ENCODE results near the gene LAMC2.
"Not testable (repeated sequence)": the region's sequence is repeated elsewhere in the genome, so short reads cannot be mapped to it uniquely, and the experiment has no call there.

LAMC2 gene

DNA sequence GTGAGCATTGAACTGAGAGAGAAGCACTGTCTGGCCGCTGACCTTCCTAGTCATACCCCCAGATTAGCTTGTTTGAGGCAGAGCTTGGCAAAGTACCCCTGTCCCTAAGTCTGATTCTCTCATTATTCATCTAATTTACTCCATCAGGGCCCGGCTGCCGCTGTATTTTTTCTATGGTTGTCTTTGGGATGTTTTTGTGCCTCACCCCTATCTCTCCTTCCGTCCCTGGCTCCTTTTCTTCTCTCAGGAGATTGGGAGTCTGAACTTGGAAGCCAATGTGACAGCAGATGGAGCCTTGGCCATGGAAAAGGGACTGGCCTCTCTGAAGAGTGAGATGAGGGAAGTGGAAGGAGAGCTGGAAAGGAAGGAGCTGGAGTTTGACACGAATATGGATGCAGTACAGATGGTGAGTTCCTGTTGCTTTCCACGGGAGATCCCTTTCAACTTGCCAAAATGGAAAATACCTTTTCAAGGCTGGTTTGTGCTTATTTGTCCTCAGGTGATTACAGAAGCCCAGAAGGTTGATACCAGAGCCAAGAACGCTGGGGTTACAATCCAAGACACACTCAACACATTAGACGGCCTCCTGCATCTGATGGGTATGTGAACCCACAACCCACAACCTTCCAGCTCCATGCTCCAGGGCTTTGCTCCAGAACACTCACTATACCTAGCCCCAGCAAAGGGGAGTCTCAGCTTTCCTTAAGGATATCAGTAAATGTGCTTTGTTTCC, 53.9 kb downstream of the LAMC2 start:
- no peak for DNase-seq

DNA sequence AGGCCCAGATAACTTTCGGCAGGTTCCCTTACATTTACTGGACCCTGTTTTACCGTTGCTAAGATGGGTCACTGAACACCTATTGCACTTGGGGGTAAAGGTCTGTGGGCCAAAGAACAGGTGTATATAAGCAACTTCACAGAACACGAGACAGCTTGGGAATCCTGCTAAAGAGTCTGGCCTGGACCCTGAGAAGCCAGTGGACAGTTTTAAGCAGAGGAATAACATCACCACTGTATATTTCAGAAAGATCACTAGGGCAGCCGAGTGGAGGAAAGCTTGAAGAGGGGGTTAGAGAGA, 54.4 kb downstream of the LAMC2 start:
- DNase-seq = no peak

GRCh38 chr1:183240853-183241252, 54.8 kb downstream of the LAMC2 start:
- not testable (repeated sequence) for DNase-seq

DNA sequence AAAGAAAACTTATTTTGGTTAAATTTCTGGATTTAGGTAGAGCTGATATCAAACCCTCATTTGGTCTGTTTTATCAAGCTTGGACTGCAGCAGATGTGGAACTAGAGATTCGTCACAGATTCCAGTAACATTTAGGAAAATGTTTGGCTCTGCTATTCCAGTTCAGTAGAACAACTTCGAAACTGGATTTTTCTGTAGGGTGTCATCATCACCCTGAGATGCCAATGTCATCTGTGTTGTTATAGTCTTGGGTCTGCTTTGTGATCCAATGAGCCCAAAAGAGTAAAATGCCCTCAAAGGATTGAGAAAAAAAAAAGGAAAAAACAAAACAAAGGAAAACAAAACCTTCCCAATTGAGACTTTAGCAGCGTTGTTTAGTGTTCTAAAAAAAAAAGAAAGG, 55.4 kb downstream of the LAMC2 start:
- no peak for DNase-seq

DNA sequence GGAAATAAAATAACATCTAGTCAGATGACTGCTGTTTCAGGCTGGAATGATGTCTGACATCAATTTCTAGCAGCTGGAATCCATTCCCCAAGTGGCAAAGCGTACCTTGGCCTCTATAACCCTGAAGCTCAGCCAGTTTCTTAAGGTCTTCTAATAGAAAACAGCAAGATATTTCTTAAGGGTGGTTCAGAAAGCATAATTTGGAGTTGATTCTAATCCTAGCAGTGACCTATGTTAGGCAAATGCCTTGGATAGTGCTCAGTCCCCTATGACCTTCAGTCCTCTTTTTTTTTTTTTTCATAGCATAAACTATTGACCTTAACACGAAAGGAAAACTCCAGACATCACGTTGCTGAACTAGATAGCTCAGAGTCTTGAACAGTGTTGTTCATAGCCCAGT, 56.5 kb downstream of the LAMC2 start:
- DNase-seq = no peak

GRCh38 chr1:183243161-183244050, 57.3 kb downstream of the LAMC2 start:
- peak; percentile 61 to 69 (median 63) for DNase-seq

GRCh38 chr1:183244466-183244865, 58.4 kb downstream of the LAMC2 start:
- peak; percentile 27 to 37 (median 34) for DNase-seq

DNA sequence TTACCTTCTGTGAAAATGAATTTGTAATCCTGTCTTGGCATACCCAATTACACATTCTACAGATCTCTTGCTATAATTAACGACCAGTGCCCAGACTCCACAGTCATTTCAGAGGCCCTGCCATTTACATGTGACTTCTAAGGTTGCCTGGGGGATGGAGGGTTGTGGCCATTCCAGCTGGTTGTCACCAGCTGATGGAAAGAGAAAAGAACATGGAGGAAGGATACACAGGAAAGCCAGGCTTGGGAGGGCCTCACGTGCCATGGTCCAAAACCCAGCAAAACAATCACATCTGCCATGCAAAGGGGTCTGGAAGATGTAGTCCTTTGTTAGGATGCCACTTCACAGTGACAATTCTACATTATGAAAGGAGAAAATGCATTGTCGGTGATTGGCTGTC, 59.3 kb downstream of the LAMC2 start:
- no peak for DNase-seq

DNA sequence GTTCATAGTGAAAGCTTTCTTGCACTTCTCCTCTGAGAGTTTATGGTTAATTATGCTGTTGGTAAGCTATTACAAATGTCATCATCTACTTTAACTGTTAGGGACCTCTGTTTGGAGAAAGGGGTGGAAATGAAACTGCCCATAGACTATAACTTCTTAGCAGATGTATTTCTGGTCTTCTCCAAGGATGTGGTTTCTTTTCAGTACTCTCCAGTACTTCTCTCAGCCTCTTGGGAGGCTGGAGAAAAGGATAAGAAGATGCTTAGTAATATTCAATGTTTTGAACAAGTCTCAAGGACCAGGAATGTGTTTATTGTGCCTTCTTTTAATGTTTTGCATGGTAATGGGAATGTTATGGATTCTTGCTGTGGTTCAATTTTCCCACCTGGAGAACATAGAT, 60.4 kb downstream of the LAMC2 start:
- DNase-seq = no peak

DNA sequence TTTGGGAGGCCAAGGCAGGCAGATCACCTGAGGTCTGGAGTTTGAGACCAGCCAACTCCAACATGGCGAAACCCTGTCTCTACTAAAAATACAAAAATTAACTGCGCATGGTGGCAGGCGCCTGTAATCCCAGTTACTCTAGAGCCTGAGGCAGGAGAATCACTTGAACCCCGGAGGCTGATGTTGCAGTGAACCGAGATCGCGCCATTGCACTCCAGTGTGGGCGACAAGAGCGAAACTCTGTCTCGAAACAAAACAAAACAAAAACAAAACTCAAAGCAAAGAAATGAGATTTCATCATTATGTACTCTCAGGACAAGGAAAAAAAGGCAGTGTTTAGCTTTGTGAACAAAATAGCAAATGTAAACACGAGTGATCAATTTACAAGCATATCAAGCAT, 61.0 kb downstream of the LAMC2 start:
- no peak for DNase-seq

DNA sequence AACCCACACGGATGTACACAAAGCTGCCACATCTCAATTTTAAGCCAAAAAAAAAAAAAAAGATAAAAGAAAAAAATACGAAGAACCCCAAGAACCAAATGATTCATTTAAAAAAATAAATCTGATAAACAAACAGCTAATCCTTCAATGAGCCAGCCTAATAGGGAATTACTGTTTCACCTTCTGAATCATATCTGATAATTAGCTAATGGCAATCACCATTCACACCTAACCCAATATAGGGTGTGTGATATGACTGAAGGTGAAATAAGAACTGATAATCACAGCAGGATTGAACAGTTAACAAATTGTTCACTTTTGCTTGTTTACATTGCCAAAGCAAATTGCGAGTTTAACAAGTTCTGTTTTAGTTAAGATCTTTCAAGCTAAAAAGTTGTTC, 61.4 kb downstream of the LAMC2 start:
- DNase-seq = no peak

DNA sequence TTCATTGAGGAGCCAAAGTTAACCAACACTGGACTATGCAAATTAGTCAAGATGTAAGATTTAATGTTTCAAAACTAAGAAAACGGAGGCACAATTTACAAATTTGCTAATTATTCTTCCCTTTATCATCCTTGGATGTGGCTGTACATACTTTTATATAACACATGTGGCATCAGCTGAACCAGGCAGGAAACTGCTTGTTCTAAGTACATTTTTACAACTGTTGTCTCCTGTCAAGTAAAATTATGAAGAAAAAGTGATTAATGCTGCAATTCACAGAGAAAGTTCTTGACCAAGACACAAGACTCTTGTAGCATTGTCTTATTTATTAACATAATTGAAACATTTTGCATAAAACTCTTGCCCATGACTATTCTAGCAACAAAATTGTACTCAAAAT, 61.9 kb downstream of the LAMC2 start:
- no peak for DNase-seq

- DNase-seq = no peak
These were observed 63.1 kb downstream of the LAMC2 start for GRCh38 chr1:183248989-183249691.

GRCh38 chr1:183249941-183250452, 63.9 kb downstream of the LAMC2 start:
- DNase-seq = no peak

DNA sequence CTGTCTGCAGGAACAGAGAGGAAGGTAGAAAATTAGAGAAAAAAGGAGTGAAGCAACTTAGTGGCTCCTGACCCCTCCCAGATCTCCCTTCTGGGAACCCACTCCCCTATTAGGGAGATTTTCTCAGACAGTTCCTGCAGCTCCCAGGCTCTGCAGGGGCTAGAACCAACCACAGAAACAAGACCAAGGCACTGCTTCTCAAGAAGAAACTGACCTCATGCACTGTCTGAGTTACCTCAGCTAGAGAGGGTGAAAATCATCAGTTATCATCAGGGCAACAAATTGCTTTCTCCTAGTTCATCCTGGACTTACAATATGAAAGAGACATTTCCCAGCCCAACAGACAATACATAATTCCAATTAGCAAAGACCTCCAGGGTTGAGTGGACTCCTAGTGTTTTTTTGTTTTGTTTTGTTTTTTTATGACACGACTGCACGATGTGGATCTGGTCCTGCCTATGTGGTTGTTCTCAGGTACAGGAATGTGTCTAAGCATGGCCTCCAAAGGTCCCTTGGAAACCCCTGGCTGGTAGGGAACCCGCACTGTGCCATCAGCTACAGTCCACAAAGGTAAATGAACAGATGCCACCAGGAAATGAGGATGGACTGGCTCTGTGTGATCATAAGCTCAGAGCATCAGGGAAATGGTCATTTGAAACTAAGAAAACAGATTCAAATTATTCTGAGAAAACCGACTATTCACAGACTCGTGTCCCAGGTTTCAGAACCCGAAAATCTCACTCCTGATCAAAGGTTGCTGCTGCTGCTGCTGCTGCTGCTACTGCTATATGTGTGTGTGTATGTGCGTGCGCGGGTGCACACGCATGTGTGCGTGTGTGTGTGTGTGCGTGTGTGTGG, 65.3 kb downstream of the LAMC2 start:
- DNase-seq = no peak

DNA sequence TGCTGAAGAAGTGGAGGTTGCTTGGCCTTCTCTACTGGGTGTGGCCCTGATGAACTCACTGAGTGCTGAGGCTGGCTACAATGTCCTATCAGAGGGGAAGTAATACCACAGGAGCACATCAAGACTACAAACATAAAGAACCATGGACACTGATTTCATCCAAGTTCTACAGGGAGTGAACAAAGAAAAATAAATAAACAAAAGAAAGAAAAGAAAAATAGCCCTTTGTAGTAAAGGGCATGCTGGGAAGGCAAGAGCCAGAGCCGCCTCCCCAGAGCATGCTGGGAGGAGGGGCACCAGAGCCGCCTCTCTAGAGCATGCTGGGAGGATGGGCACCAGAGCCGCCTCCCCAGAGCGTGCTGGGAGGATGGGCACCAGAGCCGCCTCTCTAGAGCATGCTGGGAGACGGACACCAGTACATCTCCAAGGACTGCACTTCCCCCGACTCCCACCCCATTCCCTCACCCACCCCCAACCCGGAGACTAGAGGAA, 65.9 kb downstream of the LAMC2 start:
- DNase-seq = no peak

DNA sequence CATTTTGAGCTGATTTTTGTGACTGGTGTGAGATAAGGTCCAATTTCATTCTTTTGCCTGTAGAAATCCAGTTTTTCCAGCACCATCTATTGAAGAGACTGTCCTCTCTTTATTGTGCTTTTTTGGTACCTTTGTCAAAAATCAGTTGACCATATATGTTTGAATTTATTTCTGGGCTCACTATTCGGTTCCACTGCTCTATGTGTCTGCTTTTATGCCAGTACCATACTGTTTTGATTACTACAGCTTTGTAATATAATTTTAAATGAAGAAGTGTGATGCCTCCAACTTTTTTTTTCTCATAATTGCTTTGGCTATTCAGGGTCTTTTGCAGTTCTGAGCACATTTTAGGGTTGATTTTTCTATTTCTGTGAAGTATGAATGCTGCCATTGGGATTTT, 69.0 kb downstream of the LAMC2 start:
- DNase-seq = no peak

GRCh38 chr1:183259924-183260323, 73.9 kb downstream of the LAMC2 start:
- DNase-seq = no peak

DNA sequence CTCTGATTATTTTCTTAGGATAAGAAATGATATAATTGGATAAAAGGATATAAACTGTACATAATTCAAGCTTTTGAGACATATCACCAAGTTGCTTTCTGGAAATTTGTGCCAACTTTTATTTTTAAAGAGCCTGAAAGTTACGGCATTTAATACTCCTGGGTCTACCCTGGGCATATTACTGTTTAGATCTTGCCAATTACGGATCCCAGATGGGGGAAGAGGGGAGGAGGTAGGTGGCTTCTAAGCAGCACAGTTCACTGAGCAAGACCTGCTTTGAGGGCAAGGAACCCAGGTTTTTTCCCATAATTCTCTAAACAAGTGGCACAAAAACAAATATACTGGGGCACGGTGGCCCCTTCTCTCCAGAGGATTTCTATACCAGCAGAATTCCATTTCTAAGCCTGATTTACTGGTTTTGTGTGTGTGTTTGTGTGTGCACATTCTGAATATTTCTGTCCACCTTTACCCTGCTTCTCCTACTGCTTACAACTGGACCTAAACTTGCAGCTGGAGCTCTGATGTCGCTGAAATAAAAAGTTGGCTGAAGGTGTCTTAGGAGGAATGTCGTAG, 76.7 kb downstream of the LAMC2 start:
- no peak for DNase-seq

DNA sequence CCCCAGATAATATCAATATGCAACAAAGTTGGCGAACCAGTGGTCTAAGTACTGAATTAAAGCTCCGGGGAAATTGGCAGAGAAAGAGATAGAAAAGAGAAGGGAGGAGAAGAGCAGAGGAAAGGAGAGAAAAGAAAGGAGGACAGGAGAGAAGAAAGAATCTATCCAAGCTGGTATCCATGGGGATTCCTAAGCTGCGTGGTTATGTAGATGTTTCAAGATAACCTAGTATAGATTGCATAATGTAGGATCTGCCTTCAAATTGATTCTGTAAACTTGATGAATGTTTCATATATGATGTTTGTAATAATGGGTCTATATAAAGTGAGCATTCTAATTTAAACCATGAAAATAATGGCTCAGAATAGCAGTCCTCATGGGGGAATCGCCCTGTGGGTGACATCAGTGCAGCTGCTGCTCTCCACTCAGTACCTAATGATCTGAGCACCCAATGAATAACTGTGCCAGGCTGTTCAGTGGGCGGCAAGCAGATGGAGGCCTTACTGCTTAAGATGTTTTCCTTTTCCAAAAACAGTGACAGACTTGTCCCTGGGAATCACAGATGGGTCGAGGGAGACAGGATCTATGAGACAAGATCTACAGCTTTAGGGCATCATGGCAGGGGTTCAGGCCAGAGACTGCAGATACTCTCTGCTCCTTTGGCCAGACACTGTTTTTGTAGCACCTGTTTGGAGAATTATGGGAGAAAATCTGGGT, 78.0 kb downstream of the LAMC2 start:
- DNase-seq = no peak
